GM12878 (cell line): ENCODE measurements around the gene BCAS3.

Experiments used
- GABPA ChIP-seq: IDR thresholded peaks from 2 replicates; pipeline ENCODE4 v1.6.1; 2014; ENCODE audit warnings: antibody characterized with exemption, low read depth, mild to moderate bottlenecking, inconsistent platforms
- HDGF ChIP-seq: fragments of 450-650 bp; IDR thresholded peaks from 2 replicates; pipeline ENCODE4 v1.6.1; 2016; ENCODE audit warnings: antibody characterized with exemption
- NFIC ChIP-seq: IDR thresholded peaks from 2 replicates; pipeline ENCODE4 v1.6.1; 2012; ENCODE audit warnings: low read depth, mild to moderate bottlenecking, inconsistent platforms, low read length, moderate library complexity
- POLR2AphosphoS5 ChIP-seq: IDR thresholded peaks from 2 replicates; pipeline ENCODE4 v1.6.1; 2011; ENCODE audit warnings: mild to moderate bottlenecking, low read length, inconsistent platforms
- TF ChIP-seq, protein P1 (sequence below): IDR thresholded peaks from 2 replicates; pipeline ENCODE4 v1.6.1; 2011; ENCODE audit warnings: low read depth, mild to moderate bottlenecking, low read length, moderate library complexity, borderline replicate concordance; ENCODE audit errors: extremely low read depth

DNA sequence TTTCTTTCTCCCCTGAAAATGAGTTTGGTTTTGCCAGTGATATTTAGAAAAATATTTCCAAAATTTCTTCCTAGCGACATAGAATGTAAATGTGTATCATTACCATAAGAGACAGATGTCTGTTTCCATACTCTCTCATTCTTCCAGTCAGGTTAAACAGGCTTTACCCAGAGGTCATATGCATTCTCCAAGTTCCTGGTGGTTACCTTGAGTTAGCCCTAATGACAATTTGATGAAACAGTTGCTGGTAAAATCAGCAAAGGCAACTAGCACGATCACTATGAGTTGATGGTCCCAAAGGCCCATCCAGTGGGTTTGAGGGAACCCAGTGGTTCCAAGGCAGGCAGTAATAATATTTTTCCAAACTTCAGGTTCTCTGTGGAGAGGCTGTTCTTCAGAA, 618.4 kb downstream of the BCAS3 start:
- TF ChIP-seq POLR2AphosphoS5, result no peak
- TF ChIP-seq NFIC, result no peak
- no peak for TF ChIP-seq GABPA
- TF ChIP-seq, protein P1, sequence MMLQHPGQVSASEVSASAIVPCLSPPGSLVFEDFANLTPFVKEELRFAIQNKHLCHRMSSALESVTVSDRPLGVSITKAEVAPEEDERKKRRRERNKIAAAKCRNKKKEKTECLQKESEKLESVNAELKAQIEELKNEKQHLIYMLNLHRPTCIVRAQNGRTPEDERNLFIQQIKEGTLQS, result no peak
- no peak for TF ChIP-seq HDGF
